ENCODE measurements around the gene GFAP.

DNA sequence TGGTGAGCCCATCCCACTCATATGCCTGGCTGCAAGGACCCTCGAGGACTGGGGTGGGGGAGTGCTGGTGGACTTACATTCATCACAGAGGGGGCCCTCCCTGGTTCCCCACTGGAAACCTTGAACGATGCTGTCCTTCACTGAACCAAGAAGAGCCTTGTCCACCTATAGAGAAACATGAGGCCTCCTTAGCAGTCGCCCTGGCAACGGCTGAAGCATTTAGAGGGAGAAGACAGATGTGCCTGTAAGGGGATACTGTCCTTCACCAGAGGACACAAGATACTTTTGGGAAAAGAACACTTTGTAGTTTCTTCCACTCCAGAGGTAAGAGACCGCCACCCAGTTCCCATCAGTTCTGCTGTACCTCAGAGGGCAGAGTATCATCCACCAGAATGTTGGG, 61.1 kb downstream of the GFAP start:
- TF ChIP-seq GATA2 (IDR thresholded peaks at IDR 0.05; ENCODE audit: low read depth, low read length): no peak
- TF ChIP-seq GATA3 (IDR thresholded peaks at IDR 0.05; ENCODE audit: low read depth, low read length): no peak

Data from SH-SY5Y (cell line).